Measurements from ENCODE around the gene ARMC9.

ARMC9 gene

DNA sequence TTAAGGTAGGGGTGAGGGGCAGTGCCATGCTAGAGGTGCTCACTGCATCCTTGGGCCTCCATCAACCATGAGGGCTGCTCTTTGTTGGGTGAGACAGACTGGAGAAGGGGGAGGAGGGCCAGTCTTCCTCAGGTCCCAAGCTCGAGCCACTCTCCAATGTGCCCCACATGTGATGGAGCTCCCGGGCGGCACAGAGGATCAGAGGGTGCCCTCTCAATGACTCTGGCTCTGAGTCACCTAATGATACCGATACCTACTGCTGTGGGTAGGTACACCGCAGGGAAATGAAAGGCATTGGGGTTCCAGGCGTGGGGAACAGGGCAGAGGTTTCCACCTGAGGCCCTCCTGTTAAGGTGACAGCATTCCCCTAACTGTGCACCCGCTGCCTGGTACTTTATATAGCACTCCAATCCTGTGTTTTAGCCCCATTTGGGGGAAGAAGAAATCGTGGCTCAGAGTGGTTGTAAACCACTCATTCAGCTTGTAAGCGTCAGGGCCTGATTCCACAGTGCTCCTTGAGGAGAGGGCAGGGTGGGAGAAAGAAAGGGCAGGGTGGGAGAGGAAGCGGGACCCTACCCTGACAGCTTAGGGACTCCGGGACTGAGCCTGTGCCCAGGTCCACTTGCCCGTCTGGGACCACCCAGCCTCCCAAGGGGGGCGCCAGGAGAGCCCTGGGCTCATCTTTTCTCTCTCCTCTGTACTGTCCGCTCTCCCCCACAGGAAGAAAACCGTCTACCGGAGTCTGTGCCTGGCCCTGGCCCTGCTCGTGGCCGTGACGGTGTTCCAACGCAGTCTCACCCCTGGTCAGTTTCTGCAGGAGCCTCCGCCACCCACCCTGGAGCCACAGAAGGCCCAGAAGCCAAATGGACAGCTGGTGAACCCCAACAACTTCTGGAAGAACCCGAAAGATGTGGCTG, 198.8 kb downstream of the ARMC9 start:
- ChIA-PET CTCF (interaction anchor here (1.0 kb wide), 1 partner anchor 170 kb away, joined by 4 read pairs; no protein-coding TSS in a partner anchor), POLR2A (interaction anchor here (1.3 kb wide), 1 partner anchor 14 kb away, joined by 3 read pairs; no protein-coding TSS in a partner anchor)
- Histone ChIP-seq H3K27ac (ENCODE audit: extremely low read depth, low read depth, low read length) (no peak overlapping the region), H3K4me1 (ENCODE audit: control insufficient read depth, insufficient read depth, low read length) (no peaks in the 10 kb centered on the region), H3K4me3 (ENCODE audit: low read depth, low read length) (no peak overlapping the region), H3K36me3 (ENCODE audit: control insufficient read depth in 2 of 2, insufficient read depth in 1 of 2, low read length in 2 of 2) (no peaks in the 10 kb centered on the region), H3K9me3 (ENCODE audit: control insufficient read depth, insufficient read depth, low read depth, low read length) (no peaks in the 10 kb centered on the region)
- no peak for TF ChIP-seq ZBTB17 (tag by site-specific recombination; IDR thresholded peaks at IDR 0.05)

DNA sequence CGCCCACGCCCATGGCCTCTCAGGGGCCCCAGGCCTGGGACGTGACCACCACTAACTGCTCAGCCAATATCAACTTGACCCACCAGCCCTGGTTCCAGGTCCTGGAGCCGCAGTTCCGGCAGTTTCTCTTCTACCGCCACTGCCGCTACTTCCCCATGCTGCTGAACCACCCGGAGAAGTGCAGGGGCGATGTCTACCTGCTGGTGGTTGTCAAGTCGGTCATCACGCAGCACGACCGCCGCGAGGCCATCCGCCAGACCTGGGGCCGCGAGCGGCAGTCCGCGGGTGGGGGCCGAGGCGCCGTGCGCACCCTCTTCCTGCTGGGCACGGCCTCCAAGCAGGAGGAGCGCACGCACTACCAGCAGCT, 199.5 kb downstream of the ARMC9 start:
- Histone ChIP-seq H3K36me3 (ENCODE audit: control insufficient read depth in 2 of 2, insufficient read depth in 1 of 2, low read length in 2 of 2) (no peaks in the 10 kb centered on the region), H3K27ac (ENCODE audit: extremely low read depth, low read depth, low read length) (no peak overlapping the region), H3K4me3 (ENCODE audit: low read depth, low read length) (no peak overlapping the region), H3K4me1 (ENCODE audit: control insufficient read depth, insufficient read depth, low read length) (no peaks in the 10 kb centered on the region), H3K9me3 (ENCODE audit: control insufficient read depth, insufficient read depth, low read depth, low read length) (no peaks in the 10 kb centered on the region)
- POLR2A ChIA-PET = no interaction called here
- CTCF ChIA-PET = interaction anchor here (1.2 kb wide), 1 partner anchor 15 kb away, joined by 5 read pairs; no protein-coding TSS in a partner anchor
- no peak for TF ChIP-seq ZNF777 (tag by site-specific recombination; IDR thresholded peaks at IDR 0.05; ENCODE audit: borderline replicate concordance)
- TF ChIP-seq ZNF560 (tag by site-specific recombination; IDR thresholded peaks at IDR 0.05; ENCODE audit: borderline replicate concordance) = no peak
- no peak for TF ChIP-seq ZNF792 (tag by site-specific recombination; IDR thresholded peaks at IDR 0.05)
- TF ChIP-seq ZIC2 (tag by site-specific recombination; IDR thresholded peaks at IDR 0.05) = no peak
- TF ChIP-seq ZNF701 (tag by site-specific recombination; IDR thresholded peaks at IDR 0.05) = no peak
- TF ChIP-seq ZSCAN16 (tag by site-specific recombination; IDR thresholded peaks at IDR 0.05) = no peak
- no peak for TF ChIP-seq OVOL3 (tag by site-specific recombination; IDR thresholded peaks at IDR 0.05)
- TF ChIP-seq ZNF561 (tag by site-specific recombination; IDR thresholded peaks at IDR 0.05; ENCODE audit: borderline replicate concordance) = no peak
- TF ChIP-seq, protein P1, sequence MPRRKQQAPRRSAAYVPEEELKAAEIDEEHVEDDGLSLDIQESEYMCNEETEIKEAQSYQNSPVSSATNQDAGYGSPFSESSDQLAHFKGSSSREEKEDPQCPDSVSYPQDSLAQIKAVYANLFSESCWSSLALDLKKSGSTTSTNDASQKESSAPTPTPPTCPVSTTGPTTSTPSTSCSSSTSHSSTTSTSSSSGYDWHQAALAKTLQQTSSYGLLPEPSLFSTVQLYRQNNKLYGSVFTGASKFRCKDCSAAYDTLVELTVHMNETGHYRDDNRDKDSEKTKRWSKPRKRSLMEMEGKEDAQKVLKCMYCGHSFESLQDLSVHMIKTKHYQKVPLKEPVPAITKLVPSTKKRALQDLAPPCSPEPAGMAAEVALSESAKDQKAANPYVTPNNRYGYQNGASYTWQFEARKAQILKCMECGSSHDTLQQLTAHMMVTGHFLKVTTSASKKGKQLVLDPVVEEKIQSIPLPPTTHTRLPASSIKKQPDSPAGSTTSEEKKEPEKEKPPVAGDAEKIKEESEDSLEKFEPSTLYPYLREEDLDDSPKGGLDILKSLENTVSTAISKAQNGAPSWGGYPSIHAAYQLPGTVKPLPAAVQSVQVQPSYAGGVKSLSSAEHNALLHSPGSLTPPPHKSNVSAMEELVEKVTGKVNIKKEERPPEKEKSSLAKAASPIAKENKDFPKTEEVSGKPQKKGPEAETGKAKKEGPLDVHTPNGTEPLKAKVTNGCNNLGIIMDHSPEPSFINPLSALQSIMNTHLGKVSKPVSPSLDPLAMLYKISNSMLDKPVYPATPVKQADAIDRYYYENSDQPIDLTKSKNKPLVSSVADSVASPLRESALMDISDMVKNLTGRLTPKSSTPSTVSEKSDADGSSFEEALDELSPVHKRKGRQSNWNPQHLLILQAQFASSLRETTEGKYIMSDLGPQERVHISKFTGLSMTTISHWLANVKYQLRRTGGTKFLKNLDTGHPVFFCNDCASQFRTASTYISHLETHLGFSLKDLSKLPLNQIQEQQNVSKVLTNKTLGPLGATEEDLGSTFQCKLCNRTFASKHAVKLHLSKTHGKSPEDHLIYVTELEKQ (tag by site-specific recombination; IDR thresholded peaks at IDR 0.05; ENCODE audit: borderline replicate concordance) = no peak
- TF ChIP-seq MEIS1 (CRISPR knock-in tag; IDR thresholded peaks at IDR 0.05; ENCODE audit: borderline replicate concordance) = no peak
- no peak for TF ChIP-seq ZNF266 (tag by site-specific recombination; IDR thresholded peaks at IDR 0.05; ENCODE audit: low read depth)
- no peak for TF ChIP-seq ZNF571 (tag by site-specific recombination; IDR thresholded peaks at IDR 0.05)
- no peak for TF ChIP-seq HOXC10 (CRISPR knock-in tag; IDR thresholded peaks at IDR 0.05)

DNA sequence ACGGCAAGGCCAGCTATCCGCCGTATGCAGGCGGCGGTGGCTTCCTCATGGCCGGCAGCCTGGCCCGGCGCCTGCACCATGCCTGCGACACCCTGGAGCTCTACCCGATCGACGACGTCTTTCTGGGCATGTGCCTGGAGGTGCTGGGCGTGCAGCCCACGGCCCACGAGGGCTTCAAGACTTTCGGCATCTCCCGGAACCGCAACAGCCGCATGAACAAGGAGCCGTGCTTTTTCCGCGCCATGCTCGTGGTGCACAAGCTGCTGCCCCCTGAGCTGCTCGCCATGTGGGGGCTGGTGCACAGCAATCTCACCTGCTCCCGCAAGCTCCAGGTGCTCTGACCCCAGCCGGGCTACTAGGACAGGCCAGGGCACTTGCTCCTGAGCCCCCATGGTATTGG, 200.2 kb downstream of the ARMC9 start:
- Histone ChIP-seq H3K4me3 (ENCODE audit: low read depth, low read length) (no peak overlapping the region), H3K9me3 (ENCODE audit: control insufficient read depth, insufficient read depth, low read depth, low read length) (no peaks in the 10 kb centered on the region), H3K4me1 (ENCODE audit: control insufficient read depth, insufficient read depth, low read length) (no peaks in the 10 kb centered on the region), H3K36me3 (ENCODE audit: control insufficient read depth in 2 of 2, insufficient read depth in 1 of 2, low read length in 2 of 2) (no peaks in the 10 kb centered on the region), H3K27ac (ENCODE audit: extremely low read depth, low read depth, low read length) (no peak overlapping the region)
- POLR2A ChIA-PET = no interaction called here
- no peak for TF ChIP-seq ZNF19 (tag by site-specific recombination; IDR thresholded peaks at IDR 0.05; ENCODE audit: low read depth)
- CTCF ChIA-PET = interaction anchor here (1.2 kb wide), 1 partner anchor 14 kb away, joined by 5 read pairs; no protein-coding TSS in a partner anchor
